Measurements from ENCODE around the gene PTPRJ. TPM values are rescaled to one million over a fixed set of nuclear protein-coding genes. Genes with fewer than 3 reads are reported as not detected.

The PTPRJ gene
- total RNA-seq, 1 donor from 2014 or later: 22.9 TPM

- H3K27me3 Mint-ChIP-seq (ENCODE audit: low read depth, unreplicated experiment): no peaks in the 10 kb centered on the region
- Histone ChIP-seq H3K9ac (ENCODE audit: low read length) (peak overlapping the region; percentile 9), H3K27ac (ENCODE audit: low read depth, low read length) (no peak overlapping the region), H3K4me1 (ENCODE audit: insufficient read depth, low read length) (peaks cover 31% of the 10 kb centered on the region), H4K20me1 (ENCODE audit: insufficient read depth, low read length) (peaks cover 15% of the 10 kb centered on the region), H3K4me3 (ENCODE audit: insufficient read depth, low read depth, low read length) (no peak overlapping the region), H3K36me3 (ENCODE audit: insufficient read depth, low read length) (no peaks in the 10 kb centered on the region), H3K9me3 (ENCODE audit: insufficient read depth, low read depth, low read length) (no peaks in the 10 kb centered on the region), H3K79me2 (ENCODE audit: insufficient read depth, low read length) (peaks cover 60% of the 10 kb centered on the region), H3K4me2 (ENCODE audit: low read length) (peak overlapping the region; percentile 34), H3K27me3 (ENCODE audit: insufficient read depth, low read length) (no peaks in the 10 kb centered on the region), H2AFZ (ENCODE audit: low read depth, low read length) (no peak overlapping the region)
- no peaks in the 10 kb centered on the region for H3K9me3 Mint-ChIP-seq (ENCODE audit: unreplicated experiment)
- H3K4me1 Mint-ChIP-seq (ENCODE audit: low read depth, unreplicated experiment): peaks cover 34% of the 10 kb centered on the region
- FAIRE-seq: no peak
- H3K27ac Mint-ChIP-seq (ENCODE audit: unreplicated experiment): peak overlapping the region; percentile 70
- DNase-seq (ENCODE audit: low read depth): peak; percentile 43
- H3K36me3 Mint-ChIP-seq (ENCODE audit: low read depth, unreplicated experiment): no peaks in the 10 kb centered on the region
- H3K4me3 Mint-ChIP-seq (ENCODE audit: unreplicated experiment): no peak overlapping the region
- TF ChIP-seq, protein P1, sequence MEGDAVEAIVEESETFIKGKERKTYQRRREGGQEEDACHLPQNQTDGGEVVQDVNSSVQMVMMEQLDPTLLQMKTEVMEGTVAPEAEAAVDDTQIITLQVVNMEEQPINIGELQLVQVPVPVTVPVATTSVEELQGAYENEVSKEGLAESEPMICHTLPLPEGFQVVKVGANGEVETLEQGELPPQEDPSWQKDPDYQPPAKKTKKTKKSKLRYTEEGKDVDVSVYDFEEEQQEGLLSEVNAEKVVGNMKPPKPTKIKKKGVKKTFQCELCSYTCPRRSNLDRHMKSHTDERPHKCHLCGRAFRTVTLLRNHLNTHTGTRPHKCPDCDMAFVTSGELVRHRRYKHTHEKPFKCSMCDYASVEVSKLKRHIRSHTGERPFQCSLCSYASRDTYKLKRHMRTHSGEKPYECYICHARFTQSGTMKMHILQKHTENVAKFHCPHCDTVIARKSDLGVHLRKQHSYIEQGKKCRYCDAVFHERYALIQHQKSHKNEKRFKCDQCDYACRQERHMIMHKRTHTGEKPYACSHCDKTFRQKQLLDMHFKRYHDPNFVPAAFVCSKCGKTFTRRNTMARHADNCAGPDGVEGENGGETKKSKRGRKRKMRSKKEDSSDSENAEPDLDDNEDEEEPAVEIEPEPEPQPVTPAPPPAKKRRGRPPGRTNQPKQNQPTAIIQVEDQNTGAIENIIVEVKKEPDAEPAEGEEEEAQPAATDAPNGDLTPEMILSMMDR (IDR thresholded peaks at IDR 0.05; ENCODE audit: insufficient read depth, low read depth, low read length): no peak
- TF ChIP-seq EZH2 (IDR thresholded peaks at IDR 0.05; ENCODE audit: insufficient read depth, low read length): no peak
Observed at GRCh38 chr11:48107188-48107704, 126.9 kb downstream of the PTPRJ start.

- H3K4me3 Mint-ChIP-seq (ENCODE audit: unreplicated experiment): no peak overlapping the region
- Histone ChIP-seq H3K79me2 (ENCODE audit: insufficient read depth, low read length) (peaks cover 50% of the 10 kb centered on the region), H3K4me1 (ENCODE audit: insufficient read depth, low read length) (peaks cover 31% of the 10 kb centered on the region), H4K20me1 (ENCODE audit: insufficient read depth, low read length) (peaks cover 12% of the 10 kb centered on the region), H3K27ac (ENCODE audit: low read depth, low read length) (no peak overlapping the region), H3K9me3 (ENCODE audit: insufficient read depth, low read depth, low read length) (no peaks in the 10 kb centered on the region), H3K4me3 (ENCODE audit: insufficient read depth, low read depth, low read length) (no peak overlapping the region), H3K4me2 (ENCODE audit: low read length) (no peak overlapping the region), H3K9ac (ENCODE audit: low read length) (peak overlapping the region; percentile 60), H3K27me3 (ENCODE audit: insufficient read depth, low read length) (no peaks in the 10 kb centered on the region), H3K36me3 (ENCODE audit: insufficient read depth, low read length) (no peaks in the 10 kb centered on the region), H2AFZ (ENCODE audit: low read depth, low read length) (no peak overlapping the region)
- DNase-seq (ENCODE audit: low read depth) (no peak), FAIRE-seq (no peak)
- no peak for TF ChIP-seq EZH2 (IDR thresholded peaks at IDR 0.05; ENCODE audit: insufficient read depth, low read length)
- TF ChIP-seq, protein P1 (IDR thresholded peaks at IDR 0.05; ENCODE audit: insufficient read depth, low read depth, low read length): no peak
- H3K4me1 Mint-ChIP-seq (ENCODE audit: low read depth, unreplicated experiment): peaks cover 36% of the 10 kb centered on the region
- no peaks in the 10 kb centered on the region for H3K27me3 Mint-ChIP-seq (ENCODE audit: low read depth, unreplicated experiment)
- H3K9me3 Mint-ChIP-seq (ENCODE audit: unreplicated experiment): no peaks in the 10 kb centered on the region
- no peaks in the 10 kb centered on the region for H3K36me3 Mint-ChIP-seq (ENCODE audit: low read depth, unreplicated experiment)
- H3K27ac Mint-ChIP-seq (ENCODE audit: unreplicated experiment): no peak overlapping the region
Observed at GRCh38 chr11:48108231-48109045, 128.1 kb downstream of the PTPRJ start.

All from astrocyte (in vitro differentiated cells and primary cell).